Posterior cingulate gyrus (tissue), 11 donors: ENCODE measurements around the gene GRB2.

ENCODE experiments used
- DNase-seq, 10 donors: peaks; one replicate each; pipeline versions ENCODE4 v3.0.0 to v3.0.0-alpha.2; 2020 to 2021; ENCODE audit warnings: mixed read lengths in 3 of 10
- intact Hi-C: fragments of 100-400 bp; cut with DNase I; formaldehyde crosslinking; loops from one replicate; pipeline ENCODE4 v1.15.1; 2023

GRB2 gene

GRCh38 chr17:75326226-75326848, 79.1 kb downstream of the GRB2 start:
- peak in 2 of 10 donors; percentile 46 to 51 for DNase-seq
- intact Hi-C loops: no loop called here

- intact Hi-C loops: no loop called here
- DNase-seq: peak in 2 of 10 donors; percentile 55 to 78
Measured at GRCh38 chr17:75325827-75326225, 79.7 kb downstream of the GRB2 start.

- intact Hi-C loops: no loop called here
- DNase-seq: peak in 2 of 10 donors; percentile 19 to 39
Measured at GRCh38 chr17:75325348-75325747, 80.1 kb downstream of the GRB2 start.

- peak in 1 of 10 donors; percentile 24 for DNase-seq
Measured at GRCh38 chr17:75321506-75321905, 84.0 kb downstream of the GRB2 start.

GRCh38 chr17:75319904-75320691, 85.4 kb downstream of the GRB2 start:
- peak in 2 of 10 donors; percentile 19 to 42 for DNase-seq
- intact Hi-C loops: no loop called here

More at GRCh38 chr17:75321506-75321905, 84.0 kb downstream of the GRB2 start:
- intact Hi-C loops: no loop called here

GRCh38 chr17:75318615-75319222, 86.8 kb downstream of the GRB2 start:
- intact Hi-C loops: no loop called here
- DNase-seq: peak in 2 of 10 donors; percentile 59 to 67

- DNase-seq: peak in 1 of 10 donors; percentile 46
- intact Hi-C loops: no loop called here
Measured at GRCh38 chr17:75318211-75318610, 87.3 kb downstream of the GRB2 start.

GRCh38 chr17:75317671-75318070, 87.8 kb downstream of the GRB2 start:
- DNase-seq: peak in 2 of 10 donors; percentile 21 to 80
- intact Hi-C loops: no loop called here

- DNase-seq: peak in 2 of 10 donors; percentile 41 to 43
- intact Hi-C loops: no loop called here
Measured at GRCh38 chr17:75316253-75316652, 89.2 kb downstream of the GRB2 start.

GRCh38 chr17:75315541-75316243, 89.8 kb downstream of the GRB2 start:
- DNase-seq: peak in 2 of 10 donors; percentile 44 to 72
- intact Hi-C loops: no loop called here

GRCh38 chr17:75313941-75314551, 91.4 kb downstream of the GRB2 start:
- DNase-seq: peak in 3 of 10 donors; percentile 20 to 85 (median 60)
- intact Hi-C loops: no loop called here

- peak in 1 of 10 donors; percentile 84 for DNase-seq
Measured at GRCh38 chr17:75308732-75309629, 96.5 kb downstream of the GRB2 start.

GRCh38 chr17:75307957-75308731, 97.3 kb downstream of the GRB2 start:
- DNase-seq: no peak
- intact Hi-C loops: no loop called here

More at GRCh38 chr17:75308732-75309629, 96.5 kb downstream of the GRB2 start:
- intact Hi-C loops: no loop called here

- DNase-seq: no peak
- intact Hi-C loops: no loop called here
Measured at GRCh38 chr17:75301502-75302206, 103.8 kb downstream of the GRB2 start.

GRCh38 chr17:75301049-75301448, 104.4 kb downstream of the GRB2 start:
- intact Hi-C loops: no loop called here
- DNase-seq: no peak

GRCh38 chr17:75300280-75300679, 105.2 kb downstream of the GRB2 start:
- no peak for DNase-seq
- intact Hi-C loops: no loop called here

GRCh38 chr17:75295201-75296158, 110.0 kb downstream of the GRB2 start:
- no peak for DNase-seq
- intact Hi-C loops: no loop called here
